SK-N-DZ (cell line): ENCODE data around the gene MAFF.
"Not testable (repeated sequence)": the region's sequence is repeated elsewhere in the genome, so short reads cannot be mapped to it uniquely, and the experiment has no call there.

ENCODE experiments used
- DNase-seq: peaks from one replicate; pipeline ENCODE4 v3.0.0-alpha.2; 2015; ENCODE audit warnings: low spot score

The MAFF gene

DNA sequence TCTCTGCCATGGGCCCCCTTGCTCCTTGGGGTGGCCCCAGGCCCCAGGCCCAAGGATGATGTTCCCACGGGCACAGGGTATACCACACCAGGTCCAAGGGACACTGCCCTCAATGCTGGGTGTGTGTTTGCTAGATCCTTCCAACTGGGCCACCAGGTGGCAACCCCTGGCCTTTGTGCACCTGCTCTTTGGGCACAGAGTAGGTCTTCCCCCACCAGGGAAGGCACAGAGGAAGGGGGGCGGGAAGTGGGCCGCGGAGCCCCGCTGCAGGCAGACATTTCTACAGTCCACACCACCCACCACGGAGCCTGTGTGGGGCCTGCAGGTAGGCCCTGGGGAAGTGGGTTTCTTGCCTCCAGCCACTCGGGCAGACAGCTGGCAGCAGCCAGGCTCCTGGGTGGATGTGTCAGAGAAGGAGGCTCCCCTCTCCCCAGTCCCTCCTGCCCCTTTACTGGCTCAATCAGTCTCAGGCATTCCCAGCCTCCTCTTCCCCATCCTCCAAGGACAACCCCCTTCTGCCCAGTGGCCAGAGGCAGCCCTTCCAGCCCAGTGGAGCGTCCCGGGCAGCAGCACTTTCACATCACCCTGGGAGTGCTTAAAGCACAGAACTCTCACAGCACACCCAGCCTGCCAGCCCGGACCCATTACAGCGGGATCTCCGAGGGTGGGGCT lies 21.6 kb downstream of the MAFF start:
- no peak for DNase-seq

DNA sequence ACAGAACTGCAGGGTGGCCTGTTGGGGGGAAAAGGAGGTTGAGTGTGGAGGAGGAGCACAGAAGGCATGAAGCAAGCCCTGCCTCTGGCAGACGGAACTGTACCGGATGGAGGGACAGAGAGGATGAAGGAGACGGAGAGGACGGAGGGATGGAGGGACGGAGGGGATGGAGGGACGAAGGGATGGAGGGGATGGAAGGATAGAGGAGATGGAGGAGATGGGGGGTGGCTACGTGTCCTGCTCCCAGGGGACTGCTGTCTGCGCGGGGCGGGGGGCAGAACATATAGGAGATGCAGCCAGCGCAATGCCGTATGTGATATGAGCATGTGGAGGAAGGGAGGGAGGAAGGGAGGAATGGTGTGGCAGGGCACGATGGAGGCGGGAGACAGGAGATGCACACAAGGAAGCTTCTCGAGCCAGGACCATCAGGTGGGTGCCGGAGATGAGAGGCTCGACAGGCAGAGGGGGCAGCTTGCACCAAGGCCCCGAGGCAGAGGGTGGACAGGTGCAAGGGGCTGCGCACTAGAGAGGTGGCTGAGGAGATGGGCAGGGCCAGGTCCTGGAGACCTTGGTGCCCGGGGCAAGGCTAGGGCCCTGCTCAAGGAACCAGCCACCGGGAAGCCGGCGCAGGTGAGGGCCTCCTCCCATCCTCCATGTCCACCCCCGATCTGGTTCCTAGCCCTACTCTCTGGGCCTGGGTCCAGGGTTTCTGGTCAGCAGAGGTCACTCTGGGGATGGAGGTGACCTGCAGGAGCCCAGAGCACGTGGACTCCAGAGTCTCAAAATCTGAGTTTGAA lies 25.3 kb downstream of the MAFF start:
- no peak for DNase-seq

DNA sequence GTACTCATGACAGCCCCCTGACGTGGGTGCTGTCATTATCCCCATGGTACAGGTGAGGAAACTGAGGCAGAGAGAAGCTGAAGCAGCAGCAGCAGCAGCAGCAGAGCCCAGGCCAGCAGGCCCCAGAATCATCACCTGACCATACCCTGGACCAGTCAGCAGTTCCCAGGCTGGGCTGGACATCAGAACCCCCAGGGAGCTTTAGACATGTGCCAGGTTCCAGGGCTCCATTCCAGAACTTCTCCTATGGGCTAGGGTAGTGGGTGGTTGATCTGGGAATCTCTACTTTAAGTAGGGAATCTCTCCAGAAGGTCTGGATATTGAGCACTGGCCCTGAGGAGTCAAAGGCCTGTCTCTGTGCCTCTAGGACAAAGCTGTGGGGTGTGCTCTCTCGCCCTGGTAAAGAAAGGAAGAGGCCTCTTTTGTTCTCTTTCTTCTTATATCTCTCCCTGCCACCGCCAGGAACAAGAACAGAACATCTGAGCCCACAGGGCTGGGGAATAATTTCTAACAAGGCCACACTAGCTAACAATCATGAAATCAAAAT lies 26.6 kb downstream of the MAFF start:
- no peak for DNase-seq

DNA sequence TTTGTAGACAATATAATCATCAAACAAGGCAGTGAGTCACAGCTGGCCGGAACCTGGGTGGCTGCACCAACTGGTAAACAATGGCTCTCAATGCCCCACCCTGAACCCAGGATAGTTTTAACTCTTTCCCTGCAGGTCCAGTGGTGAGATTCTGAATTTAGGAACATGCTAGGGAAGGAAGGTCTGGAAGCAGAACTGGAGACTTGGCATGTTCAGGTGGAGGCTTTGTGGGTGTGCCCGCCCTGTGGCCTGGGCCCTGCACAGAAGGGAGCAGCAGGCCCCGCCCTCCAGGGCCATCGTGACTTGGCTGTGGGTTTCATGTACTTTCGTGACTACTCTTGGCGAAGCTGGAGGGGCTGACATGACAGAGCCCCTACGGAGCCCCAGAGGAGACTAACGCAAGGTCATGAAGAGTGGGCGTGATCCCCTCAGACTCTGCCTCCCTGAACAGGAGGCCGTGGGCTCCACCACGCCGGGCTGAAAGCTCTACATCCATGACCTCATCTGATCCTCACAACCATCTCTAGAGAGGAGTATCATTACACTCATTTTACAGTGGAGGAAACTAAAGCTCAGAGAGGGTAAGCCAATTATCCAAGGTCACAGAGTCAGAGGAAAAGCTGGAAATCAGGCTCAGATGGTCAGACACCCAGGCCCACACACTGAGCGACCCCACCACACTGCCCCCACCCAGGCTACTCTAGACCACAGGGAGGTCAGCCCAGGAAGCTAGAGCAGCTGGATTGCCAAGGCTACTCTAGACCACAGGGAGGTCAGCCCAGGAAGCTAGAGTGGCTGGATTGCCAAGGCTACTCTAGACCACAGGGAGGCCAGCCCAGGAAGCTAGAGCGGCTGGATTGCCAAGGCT lies 27.3 kb downstream of the MAFF start:
- DNase-seq = no peak

GRCh38 chr22:38230108-38230825 lies 28.5 kb downstream of the MAFF start:
- DNase-seq = no peak

DNA sequence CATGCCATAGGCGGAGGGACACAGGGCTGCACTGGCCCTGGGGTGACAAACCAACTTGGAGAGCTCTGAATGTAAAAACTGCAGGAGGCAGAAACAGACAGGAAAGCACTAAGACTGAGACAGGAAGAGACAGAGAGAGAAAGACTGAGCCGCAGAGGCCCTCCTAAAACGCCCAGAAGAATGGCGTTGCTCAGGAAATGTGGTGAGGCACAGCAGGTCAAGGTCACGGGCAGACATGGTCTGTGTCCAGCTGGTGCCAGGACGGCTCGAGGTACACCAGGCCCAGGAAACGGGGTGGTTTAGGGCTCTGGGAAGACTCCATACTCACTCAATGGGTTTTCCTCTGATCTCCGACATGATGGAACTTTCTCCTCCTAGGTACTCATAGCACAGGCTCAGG lies 29.1 kb downstream of the MAFF start:
- DNase-seq = no peak

DNA sequence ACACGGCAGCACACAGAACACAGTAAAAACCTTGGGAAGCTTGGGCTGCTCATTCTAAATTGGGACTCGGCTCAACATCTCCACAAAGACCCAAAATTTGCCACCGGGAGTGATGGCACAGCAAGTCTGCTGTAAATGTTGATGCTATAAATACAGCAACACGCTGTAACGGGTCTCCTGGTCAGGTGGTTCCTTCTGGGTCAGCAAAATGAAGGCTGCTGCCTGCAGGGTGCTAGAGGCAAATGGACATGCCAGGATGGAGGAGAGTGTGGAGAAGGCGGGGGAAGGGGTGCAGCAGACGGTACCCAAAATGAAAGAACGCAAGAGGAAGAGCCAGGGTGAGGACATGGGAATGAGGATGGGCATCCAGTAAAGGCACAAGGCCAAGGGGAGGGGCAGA lies 30.4 kb downstream of the MAFF start:
- no peak for DNase-seq

- DNase-seq = no peak
Measured at GRCh38 chr22:38233427-38233826, 31.6 kb downstream of the MAFF start.

DNA sequence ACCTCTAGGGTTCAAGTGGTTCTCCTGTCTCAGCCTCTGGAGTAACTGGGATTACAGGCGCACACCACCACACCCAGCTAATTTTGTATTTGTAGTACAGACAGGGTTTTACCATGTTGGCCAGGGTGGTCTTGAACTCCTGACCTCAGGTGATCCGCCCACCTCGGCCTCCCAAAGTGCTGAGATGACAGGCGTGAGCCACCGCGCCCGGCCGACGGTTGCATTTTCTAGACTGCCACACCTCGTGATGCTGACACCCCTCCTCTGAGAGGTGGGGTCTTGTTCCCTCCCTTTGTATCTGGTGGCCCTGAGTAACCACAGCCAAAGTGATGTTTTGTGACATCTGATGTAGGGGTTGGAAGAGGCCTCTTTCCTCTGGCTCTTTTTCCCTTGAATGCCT lies 32.1 kb downstream of the MAFF start:
- not testable (repeated sequence) for DNase-seq

DNA sequence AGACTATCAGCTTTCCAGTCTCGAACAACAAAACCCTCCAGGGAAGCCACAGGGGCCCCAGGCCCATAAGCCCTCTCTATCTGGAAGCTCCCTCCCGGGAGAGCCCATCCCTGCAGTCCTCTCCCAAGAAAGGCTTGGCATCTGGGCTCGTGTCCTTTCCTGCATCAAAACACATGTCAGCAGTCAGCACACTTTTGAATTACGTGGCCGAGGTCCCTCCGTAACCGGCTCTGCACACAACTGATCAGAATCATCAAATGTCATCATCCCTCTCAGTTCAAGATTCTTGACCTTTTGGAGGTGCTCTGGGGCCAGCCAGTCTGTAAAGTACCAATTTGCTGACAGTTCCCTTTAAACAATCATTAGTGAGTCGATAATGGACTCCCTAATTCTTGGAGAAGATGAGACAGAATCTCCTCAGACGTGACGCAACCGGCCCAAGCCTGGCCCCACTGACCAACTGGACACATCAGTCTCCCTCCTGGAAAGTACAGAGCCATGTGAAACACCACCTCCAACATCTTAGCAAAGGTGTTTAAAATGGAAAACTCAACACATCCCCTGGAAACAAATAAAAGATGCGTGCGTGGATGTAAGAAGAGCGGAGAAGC lies 33.6 kb downstream of the MAFF start:
- DNase-seq = no peak

GRCh38 chr22:38236786-38237185 lies 35.0 kb downstream of the MAFF start:
- DNase-seq = no peak

DNA sequence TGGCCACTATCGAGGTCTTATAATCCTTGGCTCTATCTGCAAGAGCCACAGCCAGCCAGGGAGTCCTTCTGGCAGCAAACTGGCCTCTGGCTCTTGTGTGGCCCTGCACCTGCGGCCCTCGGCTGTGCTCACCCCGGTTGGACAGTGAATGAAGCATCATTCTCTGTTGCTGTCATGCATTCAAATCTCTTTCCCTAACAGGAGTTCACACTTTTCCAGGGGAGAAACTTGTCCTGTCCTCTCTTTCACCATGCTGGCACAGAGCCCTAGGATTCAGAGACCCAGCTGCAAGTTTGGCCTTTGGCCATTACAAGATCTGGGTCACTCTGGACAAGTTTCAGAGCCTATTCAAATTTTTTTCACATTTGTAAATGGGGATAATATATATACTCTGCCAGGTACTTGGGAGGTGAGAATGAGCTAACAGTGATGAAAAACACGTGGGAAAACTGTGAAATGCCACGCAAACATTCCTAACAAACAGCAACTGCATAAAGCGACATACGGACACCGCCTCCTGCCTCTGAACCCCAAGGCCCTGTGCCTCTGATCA lies 36.8 kb downstream of the MAFF start:
- DNase-seq = no peak

DNA sequence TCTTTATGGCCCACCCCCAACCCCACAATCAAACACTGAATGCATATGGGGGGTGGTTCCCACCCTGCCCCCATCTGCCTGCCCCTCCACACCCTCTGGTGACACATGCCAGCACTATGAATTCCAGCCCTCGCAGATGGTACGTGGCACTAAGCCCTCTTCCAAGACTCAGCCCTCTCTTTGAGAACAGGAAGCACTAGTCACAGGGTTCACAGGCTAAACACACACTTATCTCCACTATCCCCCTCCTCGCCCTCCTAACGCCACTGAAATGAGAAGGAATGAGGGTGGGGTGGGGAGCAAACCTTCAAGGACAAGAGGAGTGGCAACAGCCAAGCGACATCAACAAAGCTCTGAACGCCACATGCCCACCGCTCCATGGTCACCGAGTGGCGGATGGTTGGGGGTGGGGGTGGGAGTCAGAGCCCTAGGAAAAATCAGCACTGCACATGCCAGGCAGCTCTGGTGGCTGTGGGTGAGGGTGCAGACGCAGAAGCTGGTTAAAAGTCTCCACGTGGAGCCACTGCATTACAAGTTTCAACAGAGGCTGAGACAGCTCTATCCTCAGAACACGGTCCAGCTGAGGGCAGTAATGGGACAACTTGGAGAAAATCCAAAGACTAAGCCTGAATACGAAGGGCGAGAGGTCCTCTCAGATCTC lies 37.4 kb downstream of the MAFF start:
- no peak for DNase-seq

- no peak for DNase-seq
Measured at GRCh38 chr22:38240734-38241252, 39.0 kb downstream of the MAFF start.

- DNase-seq = no peak
Measured at GRCh38 chr22:38243007-38243765, 41.4 kb downstream of the MAFF start.

DNA sequence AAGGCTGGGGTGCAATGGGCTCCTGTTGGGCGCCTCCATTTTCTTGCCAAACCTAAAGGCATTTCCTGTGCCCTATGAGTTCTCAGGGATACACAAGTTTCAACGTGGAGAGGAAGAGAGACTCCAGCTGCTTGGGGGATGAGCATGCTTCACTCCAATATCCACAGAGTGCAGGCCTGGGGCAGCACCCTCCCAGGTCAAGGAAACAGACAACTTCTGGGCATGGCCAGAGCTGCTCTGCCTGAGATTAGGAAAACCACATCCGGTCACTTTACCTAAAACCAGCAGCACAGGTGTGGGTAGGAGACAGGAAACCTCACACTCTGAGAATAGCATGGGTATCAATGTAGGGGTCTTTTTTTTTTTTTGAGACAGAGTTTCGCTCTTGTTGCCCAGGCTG lies 42.3 kb downstream of the MAFF start:
- no peak for DNase-seq

GRCh38 chr22:38246046-38246658 lies 44.4 kb downstream of the MAFF start:
- DNase-seq = no peak

GRCh38 chr22:38246692-38247091 lies 44.9 kb downstream of the MAFF start:
- DNase-seq = no peak

DNA sequence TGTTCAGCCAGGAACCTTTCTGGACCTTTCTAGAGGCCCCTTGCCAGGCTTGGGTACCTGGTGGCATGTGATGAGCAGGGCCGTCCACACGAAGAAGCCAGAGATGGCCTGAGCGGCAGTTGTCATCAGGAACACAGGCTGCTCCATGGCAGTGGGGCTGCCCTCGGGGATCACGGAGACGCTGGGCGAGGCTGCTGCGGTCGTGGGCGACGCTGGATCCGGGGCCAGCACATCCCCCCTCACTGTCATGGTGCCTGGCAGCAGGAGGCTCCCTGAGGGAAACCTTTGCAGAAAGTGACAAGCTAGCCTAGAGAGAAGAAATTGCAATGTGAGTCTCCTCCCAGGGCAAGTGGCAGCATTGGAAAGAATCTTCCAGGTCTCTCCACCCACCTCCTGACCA lies 45.9 kb downstream of the MAFF start:
- DNase-seq = no peak
